GM12878 (cell line): ENCODE data around the gene MSI2. TPM values are rescaled to one million over a fixed set of nuclear protein-coding genes. Genes with fewer than 3 reads are reported as not detected.
A peak's percentile ranks its signal among the peaks of the same experiment; 100 is the strongest.

Source experiments
- CBFB ChIP-seq: IDR thresholded peaks from 2 replicates; pipeline ENCODE4 v1.6.1; 2016; ENCODE audit warnings: antibody characterized with exemption, low read depth
- EZH2 ChIP-seq: IDR thresholded peaks from 2 replicates; pipeline ENCODE4 v1.6.1; 2012; ENCODE audit warnings: low read depth, mild to moderate bottlenecking, control low read depth, inconsistent platforms, low read length, borderline replicate concordance; ENCODE audit not compliant: control insufficient read depth
- FOXK2 ChIP-seq: fragments of 450-650 bp; IDR thresholded peaks from 2 replicates; pipeline ENCODE4 v1.6.1; 2017; ENCODE audit warnings: mild to moderate bottlenecking, moderate library complexity
- FOXM1 ChIP-seq: IDR thresholded peaks from 2 replicates; pipeline ENCODE4 v1.6.1; 2012; ENCODE audit warnings: low read depth, mild to moderate bottlenecking, inconsistent platforms, low read length, moderate library complexity
- GABPA ChIP-seq: IDR thresholded peaks from 2 replicates; pipeline ENCODE4 v1.6.1; 2014; ENCODE audit warnings: antibody characterized with exemption, low read depth, mild to moderate bottlenecking, inconsistent platforms
- HDGF ChIP-seq: fragments of 450-650 bp; IDR thresholded peaks from 2 replicates; pipeline ENCODE4 v1.6.1; 2016; ENCODE audit warnings: antibody characterized with exemption
- IRF4 ChIP-seq: IDR thresholded peaks from 2 replicates; pipeline ENCODE4 v1.6.1; 2011; ENCODE audit warnings: low read depth, low read length
- KLF5 ChIP-seq: fragments of 450-650 bp; IDR thresholded peaks from 2 replicates; pipeline ENCODE4 v1.6.1; 2014; ENCODE audit warnings: mild to moderate bottlenecking; ENCODE audit not compliant: partially characterized antibody
- MTA2 ChIP-seq: fragments of 450-650 bp; IDR thresholded peaks from 2 replicates; pipeline ENCODE4 v1.6.1; 2016; ENCODE audit warnings: low read depth, mild to moderate bottlenecking, moderate library complexity
- MTA3 ChIP-seq: IDR thresholded peaks from 2 replicates; pipeline ENCODE4 v1.6.1; 2012; ENCODE audit warnings: low read length, inconsistent platforms, borderline replicate concordance
- MXI1 ChIP-seq: fragments of 150-350 bp; IDR thresholded peaks from 2 replicates; pipeline ENCODE4 v1.6.1; 2011; ENCODE audit warnings: low read depth, mild to moderate bottlenecking, inconsistent platforms, low read length, improper control_type of control experiment
- NFXL1 ChIP-seq: fragments of 450-650 bp; IDR thresholded peaks from 2 replicates; pipeline ENCODE4 v1.6.1; 2017; ENCODE audit warnings: antibody characterized with exemption, mild to moderate bottlenecking, borderline replicate concordance
- NFYA ChIP-seq: IDR thresholded peaks from 2 replicates; pipeline ENCODE4 v1.6.1; 2011; ENCODE audit warnings: low read depth, mild to moderate bottlenecking, low read length, improper control_type of control experiment, borderline replicate concordance
- NFYB ChIP-seq: IDR thresholded peaks from 2 replicates; pipeline ENCODE4 v1.6.1; 2011; ENCODE audit warnings: low read depth, mild to moderate bottlenecking, low read length, improper control_type of control experiment, moderate library complexity; ENCODE audit not compliant: insufficient read depth
- NR2F1 ChIP-seq: fragments of 450-650 bp; conservative IDR thresholded peaks from 2 replicates; pipeline ENCODE4 v1.6.1; 2017; ENCODE audit warnings: mild to moderate bottlenecking
- PAX5 ChIP-seq: IDR thresholded peaks from 2 replicates; pipeline ENCODE4 v1.6.1; 2011; ENCODE audit warnings: low read depth, low read length, borderline replicate concordance
- POLR2A ChIP-seq: IDR thresholded peaks from 2 replicates; pipeline ENCODE4 v1.6.1; 2011; ENCODE audit warnings: low read depth, mild to moderate bottlenecking, low read length
- RELA ChIP-seq: fragments of 450-650 bp; IDR thresholded peaks from 2 replicates; pipeline ENCODE4 v1.8.0; 2014; ENCODE audit warnings: borderline replicate concordance; ENCODE audit not compliant: partially characterized antibody
- SIX5 ChIP-seq: IDR thresholded peaks from 2 replicates; pipeline ENCODE4 v1.6.1; 2011; ENCODE audit warnings: mild to moderate bottlenecking, low read depth, low read length, moderate library complexity; ENCODE audit not compliant: severe bottlenecking
- SMAD5 ChIP-seq: IDR thresholded peaks from 2 replicates; pipeline ENCODE4 v1.6.1; 2016; ENCODE audit warnings: antibody characterized with exemption, low read depth
- SREBF2 ChIP-seq: IDR thresholded peaks from 2 replicates; pipeline ENCODE4 v1.6.1; 2012; ENCODE audit warnings: mild to moderate bottlenecking, low read length
- STAT3 ChIP-seq: IDR thresholded peaks from 2 replicates; pipeline ENCODE4 v1.6.1; 2011; ENCODE audit warnings: low read depth, low read length, improper control_type of control experiment
- YY1 ChIP-seq: IDR thresholded peaks from 2 replicates; pipeline ENCODE4 v1.6.1; 2011; ENCODE audit warnings: low read depth, mild to moderate bottlenecking, low read length
- ZNF274 ChIP-seq: IDR thresholded peaks from one replicate; pipeline ENCODE4 v1.8.0; 2011; ENCODE audit not compliant: insufficient read length, insufficient read depth
- polyA plus RNA-seq, 11 experiments: library from polyadenylated mRNA; depleted of rRNA in 4 of 11; unstranded in 6 of 11; stranded (reverse) in 5 of 11; fragments of >200 nt; fragmentation: Nextera tagmentation in 4 of 11; fragmentation: Illumina TruSeq in 1 of 11; extraction: Ambion mirVana in 4 of 11; extraction: Trizol in 1 of 11; gene quantifications; 1 replicate in 1 of 11; 2 replicates in 10 of 11; pipeline versions ENCODE4 v1.2.1 to v1.2.3, GENCODE V29; 2011 to 2016; ENCODE audit warnings: inconsistent platforms in 2 of 11, missing spikeins in 2 of 11, low read depth in 1 of 11
- total RNA-seq, 4 experiments: library from RNA; depleted of rRNA in 3 of 4; stranded (reverse); fragments of >200 nt in 3 of 4; fragmentation: Illumina TruSeq in 1 of 4; extraction: Trizol in 1 of 4; gene quantifications; 2 replicates each; pipeline versions ENCODE4 v1.2.1 to v1.2.3, GENCODE V29; 2013 to 2021
- TF ChIP-seq, protein P1 (sequence below): fragments of 450-650 bp; conservative IDR thresholded peaks from 2 replicates; pipeline ENCODE4 v1.6.1; 2017; ENCODE audit warnings: mild to moderate bottlenecking, moderate library complexity
- TF ChIP-seq, protein P2 (sequence below): IDR thresholded peaks from 2 replicates; pipeline ENCODE4 v1.6.1; 2011; ENCODE audit warnings: low read depth, mild to moderate bottlenecking, low read length, moderate library complexity, borderline replicate concordance; ENCODE audit errors: extremely low read depth
- TF ChIP-seq, protein P3 (sequence below): fragments of 450-650 bp; IDR thresholded peaks from 2 replicates; pipeline ENCODE4 v1.6.1; 2014; ENCODE audit warnings: mild to moderate bottlenecking
- TF ChIP-seq, protein P4 (sequence below): fragments of 450-650 bp; formaldehyde crosslinking; IDR thresholded peaks from 2 replicates; pipeline ENCODE4 v1.4.0; 2022; ENCODE audit warnings: mild to moderate bottlenecking, moderate library complexity

MSI2 gene
- total and polyA plus RNA-seq, 10 of the 15 experiments (the other 5 are each of a cell fraction or from before 2014, with no cell fraction given) = 6.1 to 76.1 (median 42.0) TPM

DNA sequence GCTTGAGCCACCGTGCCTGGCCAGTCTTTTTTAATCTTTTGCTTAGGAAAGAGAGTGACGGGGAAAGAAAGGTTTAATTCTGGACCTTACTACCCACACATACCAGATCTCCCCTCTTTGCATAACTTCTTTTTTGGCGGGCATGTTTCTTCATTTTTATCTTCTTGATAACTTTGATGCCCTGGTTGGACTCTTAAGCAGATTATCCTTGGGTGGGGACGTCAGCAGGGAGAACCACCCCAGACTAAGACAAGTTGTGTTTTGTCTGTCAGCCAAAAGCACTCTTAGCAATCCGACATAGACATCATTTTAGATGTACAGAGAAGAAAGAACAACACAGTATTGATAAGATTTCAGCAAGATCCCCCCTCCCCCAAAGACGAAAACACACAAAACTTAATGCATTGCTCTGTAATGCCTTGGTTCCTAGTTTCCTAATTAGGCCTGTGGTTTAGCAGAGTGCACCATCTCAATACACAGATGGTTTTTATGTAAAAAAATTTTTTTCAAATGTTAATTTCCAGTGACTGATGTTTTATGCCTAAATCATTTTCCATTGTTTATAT, 99.9 kb downstream of the MSI2 start (continued):
- TF ChIP-seq, protein P1, sequence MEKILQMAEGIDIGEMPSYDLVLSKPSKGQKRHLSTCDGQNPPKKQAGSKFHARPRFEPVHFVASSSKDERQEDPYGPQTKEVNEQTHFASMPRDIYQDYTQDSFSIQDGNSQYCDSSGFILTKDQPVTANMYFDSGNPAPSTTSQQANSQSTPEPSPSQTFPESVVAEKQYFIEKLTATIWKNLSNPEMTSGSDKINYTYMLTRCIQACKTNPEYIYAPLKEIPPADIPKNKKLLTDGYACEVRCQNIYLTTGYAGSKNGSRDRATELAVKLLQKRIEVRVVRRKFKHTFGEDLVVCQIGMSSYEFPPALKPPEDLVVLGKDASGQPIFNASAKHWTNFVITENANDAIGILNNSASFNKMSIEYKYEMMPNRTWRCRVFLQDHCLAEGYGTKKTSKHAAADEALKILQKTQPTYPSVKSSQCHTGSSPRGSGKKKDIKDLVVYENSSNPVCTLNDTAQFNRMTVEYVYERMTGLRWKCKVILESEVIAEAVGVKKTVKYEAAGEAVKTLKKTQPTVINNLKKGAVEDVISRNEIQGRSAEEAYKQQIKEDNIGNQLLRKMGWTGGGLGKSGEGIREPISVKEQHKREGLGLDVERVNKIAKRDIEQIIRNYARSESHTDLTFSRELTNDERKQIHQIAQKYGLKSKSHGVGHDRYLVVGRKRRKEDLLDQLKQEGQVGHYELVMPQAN = no peak
- TF ChIP-seq NR2F1 = no peak
- TF ChIP-seq RELA = no peak
- no peak for TF ChIP-seq GABPA
- peak; percentile 96; the same call in 1 of the 2 replicates for TF ChIP-seq MTA2
- TF ChIP-seq PAX5 = no peak
- TF ChIP-seq, protein P2, sequence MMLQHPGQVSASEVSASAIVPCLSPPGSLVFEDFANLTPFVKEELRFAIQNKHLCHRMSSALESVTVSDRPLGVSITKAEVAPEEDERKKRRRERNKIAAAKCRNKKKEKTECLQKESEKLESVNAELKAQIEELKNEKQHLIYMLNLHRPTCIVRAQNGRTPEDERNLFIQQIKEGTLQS = no peak
- TF ChIP-seq ZNF274 = no peak
- no peak for TF ChIP-seq FOXK2
- TF ChIP-seq POLR2A = no peak
- TF ChIP-seq, protein P3, sequence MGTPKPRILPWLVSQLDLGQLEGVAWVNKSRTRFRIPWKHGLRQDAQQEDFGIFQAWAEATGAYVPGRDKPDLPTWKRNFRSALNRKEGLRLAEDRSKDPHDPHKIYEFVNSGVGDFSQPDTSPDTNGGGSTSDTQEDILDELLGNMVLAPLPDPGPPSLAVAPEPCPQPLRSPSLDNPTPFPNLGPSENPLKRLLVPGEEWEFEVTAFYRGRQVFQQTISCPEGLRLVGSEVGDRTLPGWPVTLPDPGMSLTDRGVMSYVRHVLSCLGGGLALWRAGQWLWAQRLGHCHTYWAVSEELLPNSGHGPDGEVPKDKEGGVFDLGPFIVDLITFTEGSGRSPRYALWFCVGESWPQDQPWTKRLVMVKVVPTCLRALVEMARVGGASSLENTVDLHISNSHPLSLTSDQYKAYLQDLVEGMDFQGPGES = no peak
- TF ChIP-seq MTA3 = 0 out of 2 replicates have a peak, but pooled peaks have one; percentile 18
- TF ChIP-seq, protein P4, sequence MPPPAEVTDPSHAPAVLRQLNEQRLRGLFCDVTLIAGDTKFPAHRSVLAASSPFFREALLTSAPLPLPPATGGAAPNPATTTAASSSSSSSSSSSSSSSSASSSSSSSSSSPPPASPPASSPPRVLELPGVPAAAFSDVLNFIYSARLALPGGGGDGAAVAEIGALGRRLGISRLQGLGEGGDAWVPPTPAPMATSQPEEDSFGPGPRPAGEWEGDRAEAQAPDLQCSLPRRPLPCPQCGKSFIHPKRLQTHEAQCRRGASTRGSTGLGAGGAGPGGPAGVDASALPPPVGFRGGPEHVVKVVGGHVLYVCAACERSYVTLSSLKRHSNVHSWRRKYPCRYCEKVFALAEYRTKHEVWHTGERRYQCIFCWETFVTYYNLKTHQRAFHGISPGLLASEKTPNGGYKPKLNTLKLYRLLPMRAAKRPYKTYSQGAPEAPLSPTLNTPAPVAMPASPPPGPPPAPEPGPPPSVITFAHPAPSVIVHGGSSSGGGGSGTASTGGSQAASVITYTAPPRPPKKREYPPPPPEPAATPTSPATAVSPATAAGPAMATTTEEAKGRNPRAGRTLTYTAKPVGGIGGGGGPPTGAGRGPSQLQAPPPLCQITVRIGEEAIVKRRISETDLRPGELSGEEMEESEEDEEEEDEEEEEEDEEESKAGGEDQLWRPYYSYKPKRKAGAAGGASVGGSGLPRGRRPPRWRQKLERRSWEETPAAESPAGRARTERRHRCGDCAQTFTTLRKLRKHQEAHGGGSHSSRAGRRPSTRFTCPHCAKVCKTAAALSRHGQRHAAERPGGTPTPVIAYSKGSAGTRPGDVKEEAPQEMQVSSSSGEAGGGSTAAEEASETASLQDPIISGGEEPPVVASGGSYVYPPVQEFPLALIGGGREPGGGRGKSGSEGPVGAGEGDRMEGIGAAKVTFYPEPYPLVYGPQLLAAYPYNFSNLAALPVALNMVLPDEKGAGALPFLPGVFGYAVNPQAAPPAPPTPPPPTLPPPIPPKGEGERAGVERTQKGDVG = no peak
- TF ChIP-seq HDGF = no peak
- no peak for TF ChIP-seq YY1
- no peak for TF ChIP-seq IRF4
- TF ChIP-seq MXI1 = no peak
- no peak for TF ChIP-seq CBFB
- no peak for TF ChIP-seq SREBF2
- no peak for TF ChIP-seq NFYB
- no peak for TF ChIP-seq EZH2
- TF ChIP-seq KLF5 = no peak
- TF ChIP-seq NFXL1 = no peak
- TF ChIP-seq FOXM1 = no peak
- no peak for TF ChIP-seq SMAD5
- no peak for TF ChIP-seq NFYA
- no peak for TF ChIP-seq STAT3
- no peak for TF ChIP-seq SIX5
